Chondrocyte (in vitro differentiated cells): ENCODE results near the gene BLTP3A. TPM values are rescaled to one million over a fixed set of nuclear protein-coding genes. Genes with fewer than 3 reads are reported as not detected.

Experiments
- DNase-seq: peaks from one replicate; pipeline ENCODE4 v3.0.0; 2021; ENCODE audit warnings: mixed read lengths, low spot score
- H3K27ac Mint-ChIP-seq: one replicate; pipeline ENCODE4 v1.8.0; 2021; ENCODE audit warnings: mild to moderate bottlenecking, moderate library complexity, mixed read lengths; ENCODE audit not compliant: unreplicated experiment
- H3K27me3 Mint-ChIP-seq: 2 replicates; pipeline ENCODE4 v1.8.0; 2021; ENCODE audit warnings: low read depth, mixed read lengths
- H3K36me3 Mint-ChIP-seq: 2 replicates; pipeline ENCODE4 v1.8.0; 2021; ENCODE audit warnings: low read depth, mixed read lengths
- H3K4me1 Mint-ChIP-seq: 2 replicates; pipeline ENCODE4 v1.8.0; 2021; ENCODE audit warnings: low read depth, mild to moderate bottlenecking, mixed read lengths
- H3K4me3 Mint-ChIP-seq: one replicate; pipeline ENCODE4 v1.8.0; 2021; ENCODE audit warnings: mild to moderate bottlenecking, moderate library complexity, mixed read lengths; ENCODE audit not compliant: unreplicated experiment
- H3K9me3 Mint-ChIP-seq: 2 replicates; pipeline ENCODE4 v1.8.0; 2021; ENCODE audit warnings: low read depth, mixed read lengths
- total RNA-seq: library from RNA; stranded (reverse); gene quantifications from 3 replicates; pipeline ENCODE4 v1.2.1, GENCODE V29; 2021
- TF ChIP-seq, protein P1 (sequence below): fragments of 200-600 bp; sonication (generic); IDR thresholded peaks from 2 replicates; pipeline ENCODE4 v1.5.0; 2021; ENCODE audit warnings: antibody characterized with exemption, mild to moderate bottlenecking, moderate library complexity

BLTP3A gene
- total RNA-seq, 1 donor from 2014 or later, result 20.8 TPM

GRCh38 chr6:34819571-34820480 is 27.9 kb downstream of the BLTP3A start:
- H3K4me3 Mint-ChIP-seq, result no peak overlapping the region
- TF ChIP-seq, protein P1, sequence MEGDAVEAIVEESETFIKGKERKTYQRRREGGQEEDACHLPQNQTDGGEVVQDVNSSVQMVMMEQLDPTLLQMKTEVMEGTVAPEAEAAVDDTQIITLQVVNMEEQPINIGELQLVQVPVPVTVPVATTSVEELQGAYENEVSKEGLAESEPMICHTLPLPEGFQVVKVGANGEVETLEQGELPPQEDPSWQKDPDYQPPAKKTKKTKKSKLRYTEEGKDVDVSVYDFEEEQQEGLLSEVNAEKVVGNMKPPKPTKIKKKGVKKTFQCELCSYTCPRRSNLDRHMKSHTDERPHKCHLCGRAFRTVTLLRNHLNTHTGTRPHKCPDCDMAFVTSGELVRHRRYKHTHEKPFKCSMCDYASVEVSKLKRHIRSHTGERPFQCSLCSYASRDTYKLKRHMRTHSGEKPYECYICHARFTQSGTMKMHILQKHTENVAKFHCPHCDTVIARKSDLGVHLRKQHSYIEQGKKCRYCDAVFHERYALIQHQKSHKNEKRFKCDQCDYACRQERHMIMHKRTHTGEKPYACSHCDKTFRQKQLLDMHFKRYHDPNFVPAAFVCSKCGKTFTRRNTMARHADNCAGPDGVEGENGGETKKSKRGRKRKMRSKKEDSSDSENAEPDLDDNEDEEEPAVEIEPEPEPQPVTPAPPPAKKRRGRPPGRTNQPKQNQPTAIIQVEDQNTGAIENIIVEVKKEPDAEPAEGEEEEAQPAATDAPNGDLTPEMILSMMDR, result no peak
- no peak for DNase-seq
- no peaks in the 10 kb centered on the region for H3K27me3 Mint-ChIP-seq
- H3K4me1 Mint-ChIP-seq, result peaks cover 29% of the 10 kb centered on the region
- H3K9me3 Mint-ChIP-seq, result no peaks in the 10 kb centered on the region
- H3K36me3 Mint-ChIP-seq, result peaks cover 9% of the 10 kb centered on the region
- H3K27ac Mint-ChIP-seq, result peak overlapping the region; percentile 41

DNA sequence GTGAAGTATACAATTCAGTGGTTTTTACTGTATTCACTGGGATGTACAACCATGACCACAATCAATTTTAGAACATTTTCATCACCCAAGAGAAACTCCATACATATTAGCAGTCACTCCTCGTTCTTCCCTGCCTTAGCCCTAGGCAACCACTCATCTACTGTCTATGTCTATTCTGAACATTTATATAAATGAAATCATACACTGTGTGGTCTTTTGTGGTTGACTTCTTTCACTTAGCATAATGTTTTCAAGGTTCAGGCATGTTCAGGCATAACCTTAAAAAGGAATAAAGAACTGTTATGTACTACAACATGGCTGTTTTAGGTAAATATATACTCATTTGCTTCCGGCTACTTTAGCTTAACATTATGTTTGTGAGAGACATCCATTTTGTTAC is 37.3 kb downstream of the BLTP3A start:
- H3K27me3 Mint-ChIP-seq, result no peaks in the 10 kb centered on the region
- no peak for DNase-seq
- no peak overlapping the region for H3K27ac Mint-ChIP-seq
- TF ChIP-seq, protein P1, result no peak
- peaks cover 5% of the 10 kb centered on the region for H3K4me1 Mint-ChIP-seq
- no peaks in the 10 kb centered on the region for H3K9me3 Mint-ChIP-seq
- peaks cover 25% of the 10 kb centered on the region for H3K36me3 Mint-ChIP-seq
- H3K4me3 Mint-ChIP-seq, result no peak overlapping the region

DNA sequence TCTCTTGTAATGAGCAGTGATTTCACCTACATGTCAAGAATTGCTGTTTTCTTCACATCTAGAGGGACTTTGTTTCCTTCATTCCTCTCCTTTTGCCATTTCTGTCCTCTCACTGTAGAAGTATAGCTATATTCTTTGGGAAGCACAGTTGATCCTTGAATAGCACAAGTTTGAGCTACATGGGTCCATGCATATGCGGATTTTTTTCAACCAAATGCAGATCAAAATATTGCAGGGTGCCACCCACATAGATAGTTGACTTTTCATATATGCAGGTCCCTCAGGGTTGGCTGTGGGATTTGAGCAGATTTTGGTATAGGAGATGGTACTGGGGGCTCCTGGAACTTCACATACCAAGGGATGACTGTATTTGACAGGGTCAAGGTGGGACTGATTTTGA is 41.1 kb downstream of the BLTP3A start:
- Mint-ChIP-seq H3K27ac (no peak overlapping the region), H3K4me1 (peaks cover 5% of the 10 kb centered on the region), H3K9me3 (no peaks in the 10 kb centered on the region), H3K36me3 (peaks cover 38% of the 10 kb centered on the region), H3K4me3 (no peak overlapping the region), H3K27me3 (no peaks in the 10 kb centered on the region)
- DNase-seq, result no peak
- TF ChIP-seq, protein P1, result no peak

- H3K9me3 Mint-ChIP-seq, result no peaks in the 10 kb centered on the region
- DNase-seq, result no peak
- H3K36me3 Mint-ChIP-seq, result peaks cover 34% of the 10 kb centered on the region
- H3K27ac Mint-ChIP-seq, result peak overlapping the region; percentile 27
- H3K4me3 Mint-ChIP-seq, result no peak overlapping the region
- H3K27me3 Mint-ChIP-seq, result no peaks in the 10 kb centered on the region
- H3K4me1 Mint-ChIP-seq, result no peaks in the 10 kb centered on the region
- TF ChIP-seq, protein P1, result no peak
These were observed 43.1 kb downstream of the BLTP3A start for GRCh38 chr6:34834789-34835518.

DNA sequence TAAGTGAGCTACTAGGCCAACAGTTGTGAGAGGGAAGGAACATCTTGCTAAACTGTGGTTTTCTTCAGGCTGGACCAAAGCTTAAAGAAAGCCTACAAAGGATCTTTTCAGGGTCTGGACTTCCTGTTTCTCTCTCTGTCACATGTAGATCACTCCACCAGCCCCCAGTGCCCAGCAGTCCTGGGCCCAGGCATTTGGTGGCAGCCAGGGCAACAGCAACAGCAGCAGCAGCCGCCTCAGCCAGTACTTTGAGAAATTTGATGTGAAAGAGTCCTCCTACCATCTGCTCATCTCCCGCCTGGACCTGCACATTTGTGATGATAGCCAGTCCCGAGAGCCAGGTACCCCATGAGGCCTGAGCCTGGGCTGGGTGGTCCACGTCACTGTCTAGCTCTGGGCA is 44.1 kb downstream of the BLTP3A start:
- no peak for DNase-seq
- TF ChIP-seq, protein P1, result no peak
- Mint-ChIP-seq H3K9me3 (no peaks in the 10 kb centered on the region), H3K4me1 (no peaks in the 10 kb centered on the region), H3K36me3 (peaks cover 33% of the 10 kb centered on the region), H3K27me3 (no peaks in the 10 kb centered on the region), H3K4me3 (no peak overlapping the region), H3K27ac (no peak overlapping the region)
